Endothelial cell of umbilical vein (primary cell): ENCODE measurements around the gene AHI1.

Experiments used
- CTCF ChIP-seq, 2 donors: IDR thresholded peaks; 1 replicate in 1 of 2; 2 replicates in 1 of 2; pipeline ENCODE4 v1.5.1; 2011; ENCODE audit warnings: low read length in 2 of 2, mild to moderate bottlenecking in 2 of 2, moderate library complexity in 2 of 2, control low read depth in 1 of 2, inconsistent platforms in 1 of 2, low read depth in 1 of 2; ENCODE audit not compliant: insufficient read depth in 1 of 2; ENCODE audit errors: extremely low read depth in 1 of 2
- EZH2 ChIP-seq: IDR thresholded peaks from 2 replicates; pipeline ENCODE4 v1.6.1; 2012; ENCODE audit warnings: borderline replicate concordance, low read depth, mild to moderate bottlenecking, moderate library complexity, low read length, inconsistent platforms; ENCODE audit not compliant: severe bottlenecking
- FOS ChIP-seq: IDR thresholded peaks from 2 replicates; pipeline ENCODE4 v1.6.1; 2011; ENCODE audit warnings: mild to moderate bottlenecking, low read length, moderate library complexity, borderline replicate concordance; ENCODE audit not compliant: insufficient read depth
- POLR2AphosphoS5 ChIP-seq: IDR thresholded peaks from 2 replicates; pipeline ENCODE4 v1.6.1; 2012; ENCODE audit warnings: low read depth, mild to moderate bottlenecking, control low read depth, low read length, moderate library complexity; ENCODE audit not compliant: insufficient read depth
- TF ChIP-seq, protein P1 (sequence below): IDR thresholded peaks from 2 replicates; pipeline ENCODE4 v1.6.1; 2011; ENCODE audit not compliant: insufficient read depth, insufficient read length

- TF ChIP-seq EZH2, result no peak
- TF ChIP-seq CTCF (IDR thresholded peaks at IDR 0.05; ENCODE audit: extremely low read depth in 1 of 2, insufficient read depth in 1 of 2, low read depth in 1 of 2, low read length in 2 of 2), result no peak
- no peak for TF ChIP-seq POLR2AphosphoS5
- TF ChIP-seq FOS, result no peak
- TF ChIP-seq, protein P1, sequence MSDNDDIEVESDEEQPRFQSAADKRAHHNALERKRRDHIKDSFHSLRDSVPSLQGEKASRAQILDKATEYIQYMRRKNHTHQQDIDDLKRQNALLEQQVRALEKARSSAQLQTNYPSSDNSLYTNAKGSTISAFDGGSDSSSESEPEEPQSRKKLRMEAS, result no peak
These were observed 225.9 kb downstream of the AHI1 start for GRCh38 chr6:135271626-135272025.
